SHP77 (cell line): ENCODE results near the gene PRR5.

Experiments used
- DNase-seq, 2 experiments: peaks; one replicate each; lab custom pipeline; 2025; lab: John Stamatoyannopoulos, UW

The PRR5 gene

DNA sequence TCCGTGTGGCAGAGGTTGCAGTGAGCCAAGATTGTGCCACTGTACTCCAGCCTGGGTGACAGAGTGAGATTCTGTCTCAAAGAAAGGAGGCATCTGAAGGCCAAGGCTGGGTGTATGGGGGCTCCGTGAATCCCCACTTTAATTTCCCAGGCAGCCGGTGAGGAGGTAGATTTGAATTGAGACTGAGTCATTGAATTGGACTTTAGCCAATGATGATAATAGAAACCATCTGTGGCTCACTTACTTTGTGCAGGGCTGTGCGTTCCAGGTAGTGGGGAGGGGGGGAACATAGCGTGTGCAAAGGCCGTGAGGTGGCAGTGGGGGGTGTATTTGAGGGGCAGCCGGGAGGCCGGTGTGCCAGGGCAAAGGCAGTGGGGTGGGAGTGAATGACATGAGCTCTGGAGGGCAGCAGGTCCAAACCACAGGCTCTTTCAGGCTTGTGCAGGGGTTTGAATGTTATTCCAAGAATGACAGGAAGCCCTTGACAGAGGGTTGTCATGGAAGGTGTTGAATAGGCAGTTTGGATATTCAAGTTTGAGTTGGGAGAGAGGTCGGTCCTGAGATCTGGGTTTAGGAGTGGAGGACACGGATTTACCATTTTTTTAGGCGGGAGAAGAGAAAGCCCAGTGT is 56.5 kb downstream of the PRR5 start:
- peak; percentile 31 to 47 for DNase-seq

- DNase-seq, result no peak
Measured at GRCh38 chr22:44759001-44759400, 57.0 kb downstream of the PRR5 start.

DNA sequence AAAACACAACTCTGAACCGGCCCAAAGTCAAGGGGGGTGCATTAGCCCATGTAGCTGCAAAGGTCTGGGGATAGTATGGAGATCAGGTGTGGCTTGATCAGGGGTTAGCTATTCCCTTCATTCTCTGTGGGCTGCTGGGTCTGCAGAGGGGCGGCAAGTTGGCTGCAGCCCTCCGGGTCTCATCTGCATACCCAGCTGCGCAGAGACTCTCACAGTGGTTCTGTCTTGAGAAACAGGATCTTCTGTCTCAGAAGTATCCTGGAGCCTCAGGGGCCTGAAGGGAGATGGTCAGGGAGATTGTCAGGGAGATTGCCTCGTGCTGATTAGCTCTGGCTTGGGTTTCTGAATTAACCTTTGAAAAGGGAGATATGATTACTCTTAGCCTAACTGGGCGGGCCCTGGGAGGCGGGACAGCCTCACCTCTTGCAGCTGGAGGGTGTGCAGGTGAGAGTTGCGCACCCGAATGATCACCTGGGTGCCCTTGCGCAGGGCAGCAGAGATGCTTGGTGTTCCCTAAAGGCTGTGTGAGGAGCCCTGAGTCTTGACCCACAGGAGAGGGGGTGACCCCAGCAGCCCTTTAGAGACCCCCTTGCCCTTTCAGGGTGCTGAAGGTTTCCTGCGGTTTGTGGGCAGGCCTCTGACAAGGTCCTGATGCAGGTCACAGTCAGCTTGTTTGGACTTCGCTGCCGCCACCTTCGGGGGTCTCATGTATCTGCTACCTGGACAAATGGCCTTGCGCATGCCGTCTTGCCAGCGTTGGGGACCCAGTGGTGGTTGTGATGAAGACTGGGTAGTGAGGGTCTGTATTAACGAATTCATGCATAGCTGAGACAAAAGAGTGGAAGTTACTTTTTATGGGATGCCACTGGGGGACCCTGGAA is 57.7 kb downstream of the PRR5 start:
- no peak for DNase-seq

DNA sequence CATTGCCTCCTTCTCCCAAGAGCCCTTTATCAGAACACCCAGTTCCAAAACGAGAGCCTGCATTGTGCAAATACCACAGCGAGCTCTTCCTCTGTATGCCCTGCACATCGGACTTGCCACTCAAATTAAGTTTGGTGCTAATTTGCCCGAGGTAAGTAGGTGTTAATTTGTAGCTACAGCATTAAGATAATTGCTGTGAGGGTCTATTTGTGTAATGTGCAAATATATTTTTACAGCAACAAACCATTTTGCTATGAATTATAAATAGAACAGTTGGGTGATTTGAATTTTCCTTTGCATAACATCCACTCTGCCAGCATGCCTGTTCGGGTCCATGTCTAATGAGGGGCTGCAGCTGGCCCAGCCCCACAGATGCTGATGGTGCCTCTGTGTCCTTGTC is 58.5 kb downstream of the PRR5 start:
- DNase-seq, result no peak

- no peak for DNase-seq
Measured at GRCh38 chr22:44761025-44761424, 59.0 kb downstream of the PRR5 start.

GRCh38 chr22:44764373-44764772 is 62.4 kb downstream of the PRR5 start:
- DNase-seq, result no peak

DNA sequence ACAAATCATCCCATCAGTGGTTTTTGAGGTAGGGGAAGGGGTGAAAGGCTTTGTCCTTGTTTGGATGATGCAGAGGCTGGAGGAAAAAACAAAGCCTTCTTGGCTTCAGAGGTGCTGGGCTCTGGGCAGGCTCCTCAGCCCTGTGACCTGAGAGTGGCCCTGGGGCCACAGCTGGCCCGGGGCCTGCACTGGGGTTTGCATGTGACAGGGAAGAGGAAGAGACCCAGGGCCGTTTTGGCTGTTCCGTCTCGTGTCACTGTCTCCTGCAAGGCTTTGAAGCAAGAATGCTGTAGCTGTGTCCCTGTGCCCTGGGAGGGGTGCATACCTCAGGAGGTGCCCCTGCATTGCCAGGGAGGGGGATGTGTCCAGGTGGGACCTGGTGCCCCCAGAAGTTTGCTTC is 63.0 kb downstream of the PRR5 start:
- no peak for DNase-seq

DNA sequence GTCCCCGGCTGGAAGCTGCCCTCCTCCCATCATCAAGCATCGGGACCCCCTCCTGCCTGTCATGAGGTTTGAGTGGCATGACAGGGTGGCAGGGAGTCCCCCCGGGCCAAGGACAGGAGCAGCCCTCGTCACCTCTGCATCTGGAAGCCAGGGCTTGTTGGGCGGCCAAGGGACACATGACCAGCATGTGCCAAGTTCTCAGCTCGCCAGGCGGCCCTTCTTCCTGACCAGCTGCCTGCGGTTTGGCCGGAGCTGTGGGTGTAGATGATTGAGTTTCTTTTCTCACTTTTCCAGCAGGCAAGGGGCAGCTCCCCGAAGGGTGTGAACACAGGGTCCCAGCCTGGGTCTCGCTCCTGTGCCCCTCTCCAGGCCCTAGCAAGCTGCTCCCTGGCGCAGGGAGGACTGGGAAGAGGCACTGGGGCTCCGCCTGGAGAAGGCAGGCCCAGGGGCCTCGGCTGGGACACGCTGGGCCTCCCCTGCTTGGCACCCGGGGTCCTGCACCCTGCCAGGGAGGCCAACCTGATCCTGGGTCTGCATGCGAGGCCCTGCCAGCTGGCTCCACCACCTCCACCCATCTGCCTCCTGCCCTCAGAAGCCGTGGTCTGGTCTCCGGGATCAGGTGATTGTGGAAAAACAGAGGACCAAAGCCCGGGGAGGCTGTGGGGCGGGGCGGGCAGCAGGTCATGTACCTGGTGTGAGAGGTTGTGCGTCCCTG is 63.7 kb downstream of the PRR5 start:
- no peak for DNase-seq

DNA sequence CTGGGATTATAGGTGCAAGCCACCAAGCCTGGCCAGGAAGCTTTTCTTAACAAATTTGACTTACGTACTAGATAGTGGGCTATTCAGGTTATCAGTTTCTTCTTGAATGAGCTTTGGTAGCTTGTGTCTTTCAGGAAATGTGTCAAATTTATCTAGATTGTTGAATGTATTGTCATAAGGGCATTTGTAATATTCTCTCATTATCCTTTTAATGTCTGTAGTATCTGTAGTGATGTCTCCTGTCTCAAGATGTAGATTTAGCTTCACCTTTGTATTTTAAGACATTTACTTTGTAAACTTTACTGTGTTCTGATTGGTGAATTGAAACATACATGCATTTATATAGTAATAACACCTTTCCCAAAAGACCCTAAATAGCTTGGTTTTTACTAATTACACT is 71.1 kb downstream of the PRR5 start:
- no peak for DNase-seq

GRCh38 chr22:44775862-44776261 is 73.9 kb downstream of the PRR5 start:
- DNase-seq, result no peak

DNA sequence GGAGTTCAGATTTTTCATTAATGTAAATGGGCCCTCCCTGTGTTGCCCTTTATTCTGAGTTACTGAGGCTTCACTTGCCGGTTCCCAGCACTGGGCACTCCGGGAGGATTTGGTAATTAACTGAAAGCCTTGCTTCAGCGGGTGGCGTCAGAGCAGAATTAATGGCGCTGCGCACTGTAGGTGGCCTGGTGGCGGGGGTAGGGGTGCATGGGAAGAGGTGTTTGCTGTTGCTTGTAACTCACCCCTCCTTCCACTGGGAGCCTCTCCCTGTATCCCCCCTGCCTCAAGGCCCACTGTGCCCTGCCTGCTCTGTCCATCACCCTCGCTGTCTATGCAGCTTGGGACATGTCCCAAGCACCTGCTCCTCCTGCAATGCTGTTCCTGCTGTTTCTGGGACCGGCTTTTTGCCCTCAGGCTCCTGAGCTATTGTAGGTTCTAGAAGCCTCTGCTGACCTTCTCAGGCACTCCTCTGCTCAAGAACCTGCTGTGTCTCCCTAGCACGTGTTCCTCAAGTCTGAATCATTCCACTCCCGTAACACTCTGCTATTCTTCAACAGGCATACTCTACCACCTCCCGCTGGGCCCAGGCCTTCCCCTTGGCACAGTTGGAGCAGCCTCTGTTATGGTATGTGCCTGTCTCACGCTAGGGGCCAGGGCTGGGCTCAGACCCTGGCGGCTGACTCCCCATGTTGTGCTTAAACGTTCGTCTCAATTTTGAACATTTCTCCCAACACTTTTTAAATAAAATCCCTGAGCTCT is 74.8 kb downstream of the PRR5 start:
- no peak for DNase-seq

GRCh38 chr22:44777364-44777755 is 75.4 kb downstream of the PRR5 start:
- DNase-seq, result no peak

GRCh38 chr22:44780876-44781449 is 79.0 kb downstream of the PRR5 start:
- DNase-seq, result no peak

DNA sequence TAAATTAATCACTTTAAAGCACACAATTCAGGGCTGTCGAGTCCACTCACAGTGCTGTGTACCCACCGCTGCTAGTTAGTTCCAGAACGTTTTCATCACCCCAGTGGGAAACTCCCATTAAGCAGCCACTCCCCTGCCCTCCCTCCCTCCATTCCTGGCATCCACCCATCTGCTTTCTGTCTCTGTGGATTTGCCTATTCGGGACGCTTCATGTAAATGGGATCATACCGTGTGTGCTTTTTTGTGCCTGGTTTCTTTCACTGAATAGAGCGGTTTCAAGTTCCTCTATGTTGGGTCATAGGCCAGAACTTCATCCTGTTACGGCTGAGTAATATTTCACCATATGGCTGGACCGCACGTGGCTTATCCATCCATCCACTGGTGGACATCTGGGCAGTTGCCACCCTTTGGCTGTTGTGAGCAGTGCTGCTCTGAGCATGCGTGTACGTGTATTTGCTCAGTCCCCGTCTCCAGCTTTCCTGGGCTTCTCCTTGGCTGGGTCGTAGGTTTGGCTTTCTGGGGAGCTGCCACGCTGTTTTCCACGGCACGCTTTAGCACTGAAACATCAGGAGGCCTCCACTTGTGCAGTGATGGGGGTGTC is 80.5 kb downstream of the PRR5 start:
- DNase-seq, result no peak

DNA sequence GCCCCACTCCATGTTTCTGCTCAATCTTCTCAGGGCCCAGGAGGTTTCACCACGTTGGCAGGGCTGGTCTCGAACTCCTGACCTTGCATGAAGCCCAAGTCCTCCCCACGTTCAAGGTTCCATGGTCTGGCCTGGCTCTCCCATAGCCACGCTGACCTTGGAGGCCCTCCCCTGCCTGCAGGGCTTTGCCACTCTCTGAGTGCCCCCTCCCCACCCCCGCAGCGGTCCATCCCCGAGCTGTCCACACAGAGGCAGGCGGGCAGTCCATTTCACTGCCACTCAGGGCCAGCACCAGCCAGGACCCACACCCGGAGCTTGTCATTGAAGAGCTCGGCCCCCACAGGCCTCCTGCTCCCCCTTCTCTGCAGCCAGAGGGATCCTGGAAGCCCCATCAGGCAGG is 81.1 kb downstream of the PRR5 start:
- no peak for DNase-seq

DNA sequence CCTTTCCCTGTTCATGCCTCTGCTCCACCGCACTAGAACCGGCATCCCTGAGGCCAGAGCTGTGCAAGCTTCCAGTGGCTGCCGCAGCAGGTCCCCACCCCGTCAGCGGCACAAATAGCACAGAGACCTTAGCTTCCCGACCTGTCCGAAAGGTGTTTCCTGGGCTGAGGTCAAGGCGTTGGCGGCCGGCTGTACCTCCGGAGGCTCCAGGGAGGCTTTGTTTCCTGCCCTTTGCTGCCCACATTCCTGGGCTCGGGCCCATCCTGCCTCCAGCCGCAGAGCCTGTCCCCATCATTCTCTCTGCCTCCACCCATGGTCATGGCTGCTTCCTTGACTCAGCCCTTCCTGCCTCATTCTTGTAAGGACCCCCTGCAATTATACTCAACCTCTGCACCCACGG is 81.6 kb downstream of the PRR5 start:
- no peak for DNase-seq

DNA sequence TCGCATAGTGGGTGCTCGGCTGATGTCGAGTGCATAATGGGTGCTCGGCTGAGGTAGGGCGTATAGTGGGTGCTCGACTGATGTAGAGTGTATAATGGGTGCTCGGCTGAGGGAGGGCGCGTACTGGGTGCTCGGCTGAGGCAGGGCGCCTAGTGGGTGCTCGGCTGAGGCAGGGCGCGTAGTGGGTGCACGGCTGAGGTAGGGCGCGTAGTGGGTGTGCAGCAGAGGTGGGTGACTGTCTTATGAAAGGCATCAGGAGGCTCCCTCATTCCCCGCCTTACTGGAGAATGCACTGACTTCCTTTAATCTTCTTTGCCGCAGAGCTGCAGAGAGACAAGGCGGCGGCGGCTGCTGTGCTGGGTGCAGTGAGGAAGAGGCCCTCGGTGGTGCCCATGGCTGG is 84.1 kb downstream of the PRR5 start:
- no peak for DNase-seq

GRCh38 chr22:44786610-44787009 is 84.6 kb downstream of the PRR5 start:
- no peak for DNase-seq
